DMS114 treated with DMSO at 0.1 percent for 48 hours (cell line): ENCODE measurements around the gene ABR.
"Not testable (repeated sequence)": the region's sequence is repeated elsewhere in the genome, so short reads cannot be mapped to it uniquely, and the experiment has no call there.

Experiments
- DNase-seq: peaks from one replicate; lab custom pipeline; 2025; ENCODE audit not compliant: unreplicated experiment; lab: John Stamatoyannopoulos, UW

The ABR gene

GRCh38 chr17:1174263-1174880 is 5.4 kb downstream of the ABR start:
- DNase-seq, result no peak

GRCh38 chr17:1173432-1174262 is 6.1 kb downstream of the ABR start:
- DNase-seq, result no peak

- no peak for DNase-seq
Observed at GRCh38 chr17:1171953-1172352, 7.8 kb downstream of the ABR start.

GRCh38 chr17:1170739-1171138 is 9.0 kb downstream of the ABR start:
- DNase-seq, result no peak

GRCh38 chr17:1169929-1170312 is 9.9 kb downstream of the ABR start:
- no peak for DNase-seq

GRCh38 chr17:1169221-1169928 is 10.4 kb downstream of the ABR start:
- no peak for DNase-seq

- no peak for DNase-seq
Observed at GRCh38 chr17:1168533-1169220, 11.1 kb downstream of the ABR start.

GRCh38 chr17:1166276-1166675 is 13.5 kb downstream of the ABR start:
- no peak for DNase-seq

GRCh38 chr17:1165836-1166235 is 13.9 kb downstream of the ABR start:
- no peak for DNase-seq

GRCh38 chr17:1164935-1165556 is 14.7 kb downstream of the ABR start:
- DNase-seq, result no peak

GRCh38 chr17:1162116-1162855 is 17.5 kb downstream of the ABR start:
- no peak for DNase-seq

GRCh38 chr17:1160591-1161390 is 19.0 kb downstream of the ABR start:
- DNase-seq, result no peak

GRCh38 chr17:1159431-1160180 is 20.2 kb downstream of the ABR start:
- DNase-seq, result no peak

- no peak for DNase-seq
Observed at GRCh38 chr17:1158879-1159278, 20.9 kb downstream of the ABR start.

GRCh38 chr17:1156864-1157263 is 22.9 kb downstream of the ABR start:
- DNase-seq, result no peak

GRCh38 chr17:1154704-1155103 is 25.1 kb downstream of the ABR start:
- no peak for DNase-seq

GRCh38 chr17:1153795-1154546 is 25.8 kb downstream of the ABR start:
- DNase-seq, result peak; percentile 12

- DNase-seq, result not testable (repeated sequence)
Observed at GRCh38 chr17:1152582-1152981, 27.2 kb downstream of the ABR start.
